Fibroblast of gingiva (primary cell): Measurements from ENCODE around the gene TSPAN16.

Source experiments
- DNase-seq: peaks from one replicate; pipeline ENCODE4 v3.0.0-alpha.2; 2011; ENCODE audit warnings: low read depth

TSPAN16 gene

GRCh38 chr19:11295665-11296245, at the start of gene TSPAN16:
Gene TSPAN16, plus strand, starts transcription at chr19:11296160. Its CDS starts 138 bp downstream, at chr19:11296298.
- no peak for DNase-seq

GRCh38 chr19:11246941-11247340, 49.0 kb upstream of the TSPAN16 start:
- no peak for DNase-seq

GRCh38 chr19:11247391-11247790, 48.6 kb upstream of the TSPAN16 start:
- DNase-seq = no peak

GRCh38 chr19:11247934-11248333, 48.0 kb upstream of the TSPAN16 start:
- DNase-seq = no peak

- DNase-seq = no peak
Observed at GRCh38 chr19:11248852-11249251, 47.1 kb upstream of the TSPAN16 start.

GRCh38 chr19:11251217-11251616, 44.7 kb upstream of the TSPAN16 start:
- DNase-seq = no peak

GRCh38 chr19:11251650-11252314, 44.2 kb upstream of the TSPAN16 start:
- no peak for DNase-seq

GRCh38 chr19:11252665-11253355, 43.1 kb upstream of the TSPAN16 start:
- DNase-seq = no peak

- DNase-seq = no peak
Observed at GRCh38 chr19:11254666-11255065, 41.3 kb upstream of the TSPAN16 start.

GRCh38 chr19:11256189-11256588, 39.8 kb upstream of the TSPAN16 start:
- DNase-seq = no peak

- DNase-seq = no peak
Observed at GRCh38 chr19:11257846-11258380, 38.0 kb upstream of the TSPAN16 start.

- no peak for DNase-seq
Observed at GRCh38 chr19:11260996-11261395, 35.0 kb upstream of the TSPAN16 start.

GRCh38 chr19:11261431-11261970, 34.5 kb upstream of the TSPAN16 start:
- no peak for DNase-seq

- no peak for DNase-seq
Observed at GRCh38 chr19:11261971-11262839, 33.8 kb upstream of the TSPAN16 start, which contains the start of gene DOCK6. Gene DOCK6, minus strand, starts transcription at chr19:11262524. Its CDS starts 84 bp downstream, at chr19:11262440.

- DNase-seq = no peak
Observed at GRCh38 chr19:11263726-11264125, 32.2 kb upstream of the TSPAN16 start.

GRCh38 chr19:11264452-11265176, 31.3 kb upstream of the TSPAN16 start:
- no peak for DNase-seq

GRCh38 chr19:11265177-11265784, 30.7 kb upstream of the TSPAN16 start:
- no peak for DNase-seq

- DNase-seq = peak; percentile 7
Observed at GRCh38 chr19:11265785-11266236, 30.1 kb upstream of the TSPAN16 start.

- no peak for DNase-seq
Observed at GRCh38 chr19:11267316-11268085, 28.5 kb upstream of the TSPAN16 start.
